GM18499 (cell line): Measurements from ENCODE around the gene LENG1.
A peak's percentile ranks its signal among the peaks of the same experiment; 100 is the strongest.
"Not testable (repeated sequence)": the region's sequence is repeated elsewhere in the genome, so short reads cannot be mapped to it uniquely, and the experiment has no call there.

ENCODE experiments used
- ATAC-seq: cut with Tn5 transposase; IDR thresholded peaks from one replicate; pipeline ENCODE4 v1.9.1; 2021; ENCODE audit warnings: moderate number of reproducible peaks; ENCODE audit not compliant: insufficient read depth, unreplicated experiment

Gene LENG1

GRCh38 chr19:54159352-54160181 is at the start of gene LENG1:
Gene LENG1, minus strand, starts transcription at chr19:54159721. Its CDS starts 26 bp downstream, at chr19:54159695.
- ATAC-seq, result peak; percentile 83

DNA sequence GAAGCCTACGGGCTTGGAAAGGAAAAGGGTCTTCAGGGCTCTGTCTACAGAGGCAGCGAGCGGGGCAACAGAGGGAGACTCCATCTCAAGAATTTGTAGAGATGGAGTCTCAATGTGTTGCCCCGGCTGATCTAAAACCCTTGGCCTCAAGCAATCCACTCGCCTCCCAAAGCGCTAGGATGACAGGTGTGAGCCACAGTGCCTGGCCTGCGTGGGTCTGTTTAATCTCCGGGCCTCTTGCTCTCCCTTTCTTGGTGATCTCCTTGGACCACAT is 49.2 kb upstream of the LENG1 start:
- no peak for ATAC-seq

DNA sequence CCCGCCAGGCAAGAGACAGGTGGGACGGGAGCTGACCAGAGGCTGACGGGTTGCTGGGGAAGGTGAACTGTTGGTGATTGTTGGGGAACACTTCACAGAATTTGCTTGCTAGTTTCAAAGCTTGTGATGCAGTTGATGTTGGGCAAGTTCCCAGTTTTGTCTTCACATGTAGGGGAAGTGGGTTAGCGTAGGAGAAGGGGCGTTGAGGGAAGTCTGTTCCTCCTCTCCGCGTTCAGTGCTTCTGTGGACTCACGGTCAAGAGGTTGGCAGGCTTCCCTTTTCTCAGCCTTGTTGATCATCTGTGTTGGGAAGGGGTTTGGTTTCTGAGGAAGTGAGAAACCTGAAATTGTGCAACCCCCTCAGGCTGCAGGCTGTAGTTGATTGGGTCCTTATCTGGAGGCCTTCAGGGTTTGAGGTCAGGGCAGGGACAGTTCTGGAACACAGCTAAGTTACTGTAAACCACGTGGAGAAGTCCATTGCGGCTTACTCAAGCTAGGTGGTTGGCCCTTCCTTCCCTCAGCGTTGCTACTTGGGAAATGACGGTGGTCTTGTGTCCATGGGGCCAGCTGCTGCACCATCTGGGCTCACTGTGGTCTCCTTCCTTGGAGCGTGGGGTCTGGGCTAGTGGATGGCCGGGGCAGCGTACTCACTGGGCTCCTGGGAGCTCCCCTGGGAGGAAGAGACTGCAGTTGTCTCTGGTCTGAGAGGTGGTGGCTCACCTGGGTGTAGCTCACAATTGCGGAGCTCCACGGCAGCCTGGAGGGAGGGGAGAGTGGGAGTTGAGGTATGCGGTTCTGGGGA is 48.7 kb upstream of the LENG1 start:
- ATAC-seq, result no peak

DNA sequence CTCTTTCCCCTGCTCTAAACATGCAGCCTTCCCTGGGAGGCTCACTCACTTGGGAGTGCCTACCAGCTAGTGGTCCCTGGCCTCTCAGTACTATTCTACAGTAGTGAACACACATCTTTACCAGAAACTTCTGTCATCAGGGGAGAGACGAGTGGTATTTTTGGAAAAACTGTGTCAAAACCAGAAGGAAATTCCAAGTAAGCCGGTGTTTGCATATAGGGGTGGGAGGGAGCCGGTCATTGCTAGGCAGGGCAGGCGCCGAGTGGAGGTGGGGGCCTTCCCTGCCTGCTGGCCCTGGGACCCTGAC is 48.1 kb upstream of the LENG1 start:
- no peak for ATAC-seq

- not testable (repeated sequence) for ATAC-seq
These were observed 47.7 kb upstream of the LENG1 start for GRCh38 chr19:54207193-54207592.

- ATAC-seq, result no peak
These were observed 47.3 kb upstream of the LENG1 start for GRCh38 chr19:54206831-54207177.

GRCh38 chr19:54206030-54206830 is 46.7 kb upstream of the LENG1 start:
- no peak for ATAC-seq

DNA sequence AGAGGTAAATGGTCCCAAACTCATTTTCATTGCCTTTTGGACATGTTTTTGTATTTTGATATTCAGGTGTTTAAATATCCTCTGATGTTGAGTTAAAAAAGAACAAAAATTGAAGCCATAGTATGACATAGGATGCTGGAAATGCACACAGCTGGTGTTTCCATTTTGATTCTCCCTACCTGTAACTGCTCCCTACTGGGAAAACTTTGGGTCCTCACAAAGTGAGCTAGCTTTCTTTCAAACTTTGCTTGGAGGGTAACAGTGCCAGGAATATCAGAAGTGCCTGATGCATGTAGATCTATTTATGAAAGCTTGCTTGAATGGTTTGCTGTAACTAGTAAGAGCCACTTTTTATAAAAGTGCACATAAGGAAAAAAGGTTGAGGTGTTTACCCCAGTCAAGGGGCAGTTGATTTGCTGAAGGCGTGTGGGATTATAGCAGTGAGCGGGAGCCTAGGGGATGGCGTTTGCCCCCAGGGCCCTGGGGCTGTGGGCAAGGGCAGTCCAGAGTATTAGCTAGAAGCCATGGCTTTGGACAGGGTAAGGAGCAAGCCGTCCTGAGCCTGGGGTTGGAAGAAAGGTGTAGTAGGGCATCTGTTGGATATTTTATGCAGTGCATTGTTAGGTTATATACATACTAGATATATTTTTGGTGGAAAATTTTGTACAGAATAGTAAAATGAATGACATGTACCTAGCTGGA is 45.4 kb upstream of the LENG1 start:
- no peak for ATAC-seq

DNA sequence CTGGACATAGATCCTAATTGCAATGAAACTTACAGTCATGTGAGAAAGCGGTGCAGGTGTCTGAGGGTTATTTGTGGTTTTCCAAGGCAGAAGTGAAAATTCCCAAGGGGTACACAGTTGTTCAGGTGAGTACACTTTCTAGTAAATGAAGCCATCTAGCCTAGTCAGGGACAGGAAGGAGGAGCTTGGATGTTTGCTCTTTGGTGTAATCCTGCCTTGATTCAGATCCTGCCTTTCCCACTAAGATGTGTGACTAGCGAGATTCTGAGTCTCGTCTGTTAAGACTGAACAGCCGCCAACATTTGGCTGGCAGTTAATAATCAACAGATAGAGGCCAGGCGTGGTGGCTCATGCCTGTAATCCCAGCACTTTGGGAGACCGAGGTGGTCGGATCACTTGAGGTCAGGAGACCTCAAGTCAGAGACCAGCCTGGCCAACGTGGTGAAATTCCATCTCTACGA is 43.7 kb upstream of the LENG1 start:
- ATAC-seq, result no peak

DNA sequence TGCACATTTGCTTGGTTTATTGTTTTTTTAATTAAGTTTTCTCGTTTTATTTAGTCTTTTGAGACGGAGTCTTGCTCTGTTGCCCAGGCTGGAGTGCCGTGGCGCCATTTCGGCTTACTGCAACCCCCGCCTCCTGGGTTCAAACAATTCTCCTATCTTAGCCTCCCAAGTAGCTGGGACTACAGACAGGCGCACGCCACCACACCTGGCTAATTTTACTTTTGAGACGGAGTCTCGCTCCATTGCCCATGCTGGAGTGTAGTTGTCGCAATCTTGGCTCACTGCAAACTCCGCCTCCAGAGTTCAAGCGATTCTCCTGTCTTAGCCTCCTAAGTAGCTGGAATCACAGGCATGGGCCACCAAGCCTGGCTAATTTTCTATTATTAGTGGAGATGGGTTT is 42.5 kb upstream of the LENG1 start:
- ATAC-seq, result no peak

GRCh38 chr19:54201172-54201701 is 41.7 kb upstream of the LENG1 start:
- ATAC-seq, result no peak

DNA sequence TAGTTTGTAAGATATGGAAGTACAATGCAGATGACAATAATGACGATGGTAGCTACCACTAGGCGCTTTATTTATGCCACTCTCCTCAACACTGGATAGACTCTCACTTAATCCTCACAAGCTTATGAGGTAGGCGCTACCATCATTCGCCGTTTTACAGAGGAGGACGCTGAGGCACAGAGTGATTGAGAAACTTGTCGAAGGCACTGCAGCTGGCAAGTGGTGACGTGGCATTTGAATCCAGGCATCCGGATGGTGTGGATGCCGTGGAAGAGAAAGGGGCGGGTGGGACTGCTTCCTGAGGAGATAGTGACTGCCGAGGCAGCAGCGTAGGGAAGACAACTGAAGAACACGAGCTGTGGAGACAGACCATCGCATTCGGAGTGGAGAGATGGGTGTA is 39.9 kb upstream of the LENG1 start:
- ATAC-seq, result no peak

DNA sequence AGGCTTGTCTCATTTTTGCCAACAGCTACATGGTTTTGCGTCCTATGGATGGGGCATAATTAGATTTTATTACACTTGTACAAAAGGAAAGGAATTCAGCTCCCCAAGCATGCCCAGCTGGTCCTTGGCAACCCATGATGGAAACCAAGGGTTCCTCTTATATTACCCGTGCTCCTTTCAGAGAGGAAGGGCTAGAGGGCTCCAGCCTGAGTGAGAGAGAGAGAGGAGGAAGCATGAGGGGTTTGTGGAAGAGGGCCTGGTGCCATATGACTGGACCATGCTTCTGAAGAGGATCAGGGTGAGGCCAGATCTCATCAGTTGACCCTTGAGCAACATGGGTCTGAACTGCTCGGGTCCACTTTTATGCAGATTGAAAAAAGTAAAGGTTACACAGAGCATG is 37.6 kb upstream of the LENG1 start:
- no peak for ATAC-seq

GRCh38 chr19:54196536-54196935 is 37.0 kb upstream of the LENG1 start:
- no peak for ATAC-seq

DNA sequence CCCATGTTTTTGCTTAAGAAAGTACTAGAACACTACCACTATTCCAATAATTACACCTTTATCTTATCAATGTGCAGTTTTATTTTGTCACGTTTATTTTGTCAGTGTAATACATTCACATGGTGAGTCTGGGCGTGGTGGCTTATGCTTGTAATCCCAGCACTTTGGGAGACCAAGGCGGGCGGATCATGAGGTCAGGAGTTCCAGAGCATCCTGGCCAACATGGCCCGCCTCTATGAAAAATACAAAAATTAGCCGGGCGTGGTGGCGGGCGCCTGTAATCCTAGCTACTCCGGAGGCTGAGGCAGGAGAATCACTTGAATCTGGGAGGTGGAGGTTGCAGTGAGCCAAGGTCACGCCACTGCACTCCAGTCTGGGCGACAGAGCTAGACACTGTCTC is 34.9 kb upstream of the LENG1 start:
- not testable (repeated sequence) for ATAC-seq

GRCh38 chr19:54193011-54193410 is 33.5 kb upstream of the LENG1 start:
- ATAC-seq, result no peak

DNA sequence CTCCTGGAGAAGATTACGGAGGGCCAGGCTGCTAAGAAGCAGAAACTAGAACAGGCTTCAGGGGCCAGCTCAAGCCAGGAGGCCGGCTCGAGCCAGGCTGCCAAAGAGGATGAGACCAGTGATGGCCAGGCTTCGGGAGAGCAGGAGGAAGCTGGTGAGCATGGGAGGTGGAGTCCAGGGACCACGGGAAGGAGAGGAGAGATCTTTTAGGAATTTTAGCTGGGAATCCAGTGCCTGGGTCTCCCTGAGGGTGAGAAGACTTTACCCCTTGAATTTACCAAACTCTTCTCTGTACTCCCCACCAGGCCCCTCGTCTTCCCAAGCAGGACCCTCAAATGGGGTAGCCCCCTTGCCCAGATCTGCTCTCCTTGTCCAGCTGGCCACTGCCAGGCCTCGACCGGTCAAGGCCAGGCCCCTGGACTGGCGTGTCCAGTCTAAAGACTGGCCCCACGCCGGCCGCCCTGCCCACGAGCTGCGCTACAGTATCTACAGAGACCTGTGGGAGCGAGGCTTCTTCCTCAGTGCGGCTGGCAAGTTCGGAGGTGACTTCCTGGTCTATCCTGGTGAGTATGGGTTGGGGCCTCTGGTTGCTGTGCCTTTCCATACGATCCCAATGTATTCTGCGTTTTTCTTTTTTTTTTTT is 32.4 kb upstream of the LENG1 start:
- no peak for ATAC-seq

GRCh38 chr19:54191011-54191810 is 31.7 kb upstream of the LENG1 start, which contains the start of gene TSEN34:
Gene TSEN34, plus strand, starts transcription at chr19:54191308. Its CDS starts 57 bp downstream, at chr19:54191365.
- ATAC-seq, result peak; percentile 7

DNA sequence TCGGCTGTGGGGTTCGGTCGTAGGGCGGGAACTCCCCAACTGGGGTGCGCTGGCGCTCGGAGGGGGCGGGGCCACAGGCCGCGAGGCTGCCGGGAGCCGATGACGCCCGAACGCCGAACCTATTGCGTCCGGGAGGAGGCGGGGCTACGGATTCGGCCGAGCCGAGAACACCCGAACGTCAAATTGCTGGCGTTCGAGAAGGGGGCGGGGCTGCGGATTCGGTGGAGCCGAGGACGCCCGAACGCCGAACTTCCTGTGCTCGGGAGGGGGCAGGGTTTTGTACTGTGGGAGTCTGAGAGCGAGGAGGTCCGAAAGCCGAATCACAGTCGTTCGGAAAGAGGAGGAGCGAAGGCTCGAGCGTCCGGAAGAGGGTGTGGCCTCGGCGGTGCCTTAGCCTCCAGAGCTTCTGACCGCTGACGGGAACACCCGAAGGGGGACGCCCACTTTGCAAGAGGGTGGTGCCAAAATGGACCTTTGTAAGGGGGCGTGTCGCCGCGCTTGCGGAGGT is 31.0 kb upstream of the LENG1 start:
- ATAC-seq, result peak; percentile 34
